Measurements from ENCODE around the gene MEGF6.

Gene MEGF6

DNA sequence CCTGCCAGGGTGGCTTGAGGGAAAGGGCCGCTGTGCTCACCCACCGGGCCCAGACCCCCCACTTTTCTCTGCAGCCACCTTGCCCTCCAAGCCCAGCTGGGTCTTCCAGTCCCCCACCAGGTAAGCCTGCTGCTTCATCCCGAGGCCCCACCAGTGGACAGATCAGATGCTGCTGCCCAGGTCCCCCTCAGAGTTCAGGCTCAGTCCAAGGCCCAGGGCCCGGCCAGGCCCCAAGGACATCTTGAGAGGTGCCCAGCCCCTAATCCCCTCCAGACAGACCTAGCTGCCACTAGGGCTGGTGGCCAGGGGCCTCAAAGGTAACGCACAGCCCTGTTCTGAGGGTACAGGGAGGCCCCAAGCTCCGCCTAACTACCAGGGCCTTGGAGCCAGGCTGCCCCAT is 58.6 kb downstream of the MEGF6 start:
- no peak for DNase-seq (ENCODE audit: low read depth in 2 of 2)

DNA sequence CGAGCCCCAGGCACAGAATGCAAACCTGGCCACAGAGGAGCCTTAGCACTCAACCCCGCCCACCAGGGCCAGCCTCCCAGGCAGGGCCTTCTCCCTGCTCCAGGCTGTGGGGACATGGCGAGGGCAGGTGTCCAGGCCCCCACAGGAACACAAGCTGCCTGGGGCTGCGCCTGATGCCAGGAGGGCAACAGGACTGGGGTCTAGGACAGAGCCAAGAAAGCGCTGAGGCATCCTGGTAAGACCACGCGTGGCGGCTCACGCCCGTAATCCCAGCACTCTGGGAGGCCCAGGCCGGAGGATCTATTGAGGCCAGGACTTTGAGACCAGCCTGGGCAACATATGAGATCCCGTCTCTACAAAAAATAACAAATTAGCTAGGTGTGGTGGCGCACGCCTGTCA is 59.1 kb downstream of the MEGF6 start:
- DNase-seq (ENCODE audit: low read depth in 2 of 2), result no peak

DNA sequence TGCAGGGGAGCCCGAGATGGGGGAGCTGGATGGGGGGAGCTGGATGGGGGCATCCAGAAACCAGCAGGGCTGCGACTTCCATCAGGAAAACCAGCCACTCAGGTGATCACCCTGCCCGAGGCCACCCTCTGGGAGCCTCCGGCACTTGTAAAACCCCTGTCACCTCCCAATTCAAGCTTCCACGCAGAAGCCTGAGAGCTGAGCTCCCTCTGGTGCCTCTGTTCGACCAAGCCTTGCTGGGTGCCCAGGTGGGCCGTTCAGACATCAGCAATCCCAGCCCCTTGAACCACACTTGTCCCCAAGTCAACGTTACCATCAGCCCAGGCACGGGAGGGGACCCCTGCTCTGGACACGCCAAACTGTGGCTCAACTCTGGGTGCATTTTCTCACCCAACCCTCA is 59.6 kb downstream of the MEGF6 start:
- DNase-seq (ENCODE audit: low read depth in 2 of 2), result no peak

DNA sequence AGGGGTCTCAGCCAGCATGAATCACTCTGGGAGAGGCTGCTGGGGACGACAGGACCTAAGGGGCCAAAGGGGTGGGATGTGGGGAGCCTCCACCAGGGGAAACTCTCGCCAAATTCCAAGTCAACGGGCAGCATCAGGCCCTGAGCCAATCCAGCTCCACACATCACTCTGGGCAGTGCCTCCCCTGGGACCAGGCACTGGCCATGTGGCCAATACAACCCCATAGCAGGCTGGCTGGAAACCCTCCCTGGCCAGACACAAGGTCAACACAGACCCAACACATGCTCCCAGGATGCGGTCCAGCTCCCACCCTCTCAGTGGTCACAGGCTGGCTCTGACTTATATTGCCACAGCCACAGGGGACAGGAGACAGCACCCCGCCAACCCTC is 60.0 kb downstream of the MEGF6 start:
- DNase-seq (ENCODE audit: low read depth in 2 of 2), result no peak

DNA sequence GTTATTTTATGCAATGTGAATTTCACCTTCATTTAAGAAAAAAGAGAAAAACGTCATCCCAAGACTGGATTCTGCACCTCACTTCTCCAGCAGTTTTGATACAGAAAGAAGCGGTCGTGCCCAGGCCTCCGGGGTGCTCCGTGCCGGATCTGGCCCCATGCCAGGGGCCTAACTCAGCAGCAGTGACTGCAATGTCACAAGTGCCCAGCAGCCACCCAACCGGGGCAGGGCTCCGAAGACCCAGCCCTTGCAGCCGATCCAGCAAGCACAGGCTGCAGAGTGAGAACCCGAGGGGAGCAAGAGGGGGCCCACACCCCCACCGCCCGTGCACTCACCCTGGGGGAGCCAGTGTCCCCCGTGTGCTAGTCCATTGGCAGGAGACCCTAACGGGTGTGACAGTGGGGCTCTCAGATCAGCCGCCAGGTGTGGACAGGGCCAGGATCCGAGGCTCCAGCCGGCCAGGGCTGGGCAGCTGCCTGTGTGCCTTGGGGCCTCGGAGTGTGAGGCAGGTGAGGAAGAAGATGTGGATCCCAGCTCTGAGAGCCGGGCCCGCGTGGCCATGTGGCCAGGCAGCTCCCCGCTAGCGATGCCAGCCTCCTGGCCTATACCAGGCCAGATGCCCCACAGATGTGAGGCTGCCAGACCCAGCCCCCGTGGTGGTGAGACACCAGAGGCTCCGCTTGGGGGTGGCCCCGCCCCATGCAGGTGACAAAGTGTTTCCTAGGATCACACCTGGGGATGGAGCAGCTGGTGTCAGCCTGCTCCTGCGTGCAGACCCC is 60.6 kb downstream of the MEGF6 start:
- DNase-seq (ENCODE audit: low read depth in 2 of 2), result no peak

DNA sequence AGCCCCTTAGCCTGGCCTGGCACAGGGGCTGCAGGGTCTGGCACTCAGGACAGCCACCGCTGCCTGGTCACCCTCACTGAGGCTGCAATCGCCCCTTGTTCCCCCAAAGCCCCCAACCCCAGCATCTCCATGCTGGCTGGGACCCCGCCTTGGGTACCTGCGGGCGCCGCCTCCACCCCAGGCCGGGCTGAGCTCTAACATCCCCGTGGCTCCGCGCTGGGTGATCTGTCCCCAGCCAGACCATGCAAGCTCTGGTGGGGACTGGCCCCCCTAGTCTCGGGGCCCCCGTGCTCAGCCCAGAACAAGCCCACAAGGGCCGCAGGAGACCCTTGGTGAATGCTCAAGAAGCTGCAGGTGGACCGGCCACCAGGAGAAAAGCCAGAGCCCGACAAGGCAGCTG is 62.4 kb downstream of the MEGF6 start:
- no peak for DNase-seq (ENCODE audit: low read depth in 2 of 2)

DNA sequence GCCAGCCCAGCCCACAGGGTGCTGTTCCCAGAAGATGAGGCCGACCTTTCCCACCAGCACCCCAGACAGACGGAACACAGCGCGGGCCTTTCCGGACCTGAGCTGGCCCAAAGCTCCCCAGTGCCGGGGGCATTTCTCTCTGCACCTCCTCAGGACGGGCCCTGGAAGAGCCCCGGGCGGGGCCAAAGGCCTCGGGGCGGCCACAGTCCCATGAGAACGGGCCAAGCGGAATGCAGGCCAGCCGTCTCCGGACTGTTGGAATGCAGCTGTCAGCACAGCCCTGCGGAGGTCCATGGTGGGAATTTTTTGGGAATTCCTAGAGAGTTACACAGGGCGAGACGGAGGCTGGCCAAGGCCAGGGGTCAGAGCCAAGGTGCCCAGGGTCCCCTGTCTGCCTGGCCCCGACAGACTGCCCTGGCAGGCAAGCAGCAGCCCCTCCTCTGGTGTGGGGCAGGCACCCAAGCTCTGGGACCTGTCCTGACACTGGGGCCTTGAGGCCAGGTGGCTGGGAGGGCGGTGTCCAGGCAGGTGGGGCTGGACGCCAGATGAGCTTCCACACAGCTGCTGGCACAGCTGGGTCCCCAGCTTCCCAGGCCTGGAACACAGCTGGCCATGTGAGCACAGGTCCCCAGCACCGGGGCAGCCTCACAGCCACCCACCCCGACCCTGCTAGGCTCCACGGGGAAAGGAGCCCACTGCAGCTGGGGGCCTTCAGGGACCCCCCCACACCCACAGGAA is 63.0 kb downstream of the MEGF6 start:
- no peak for DNase-seq (ENCODE audit: low read depth in 2 of 2)

DNA sequence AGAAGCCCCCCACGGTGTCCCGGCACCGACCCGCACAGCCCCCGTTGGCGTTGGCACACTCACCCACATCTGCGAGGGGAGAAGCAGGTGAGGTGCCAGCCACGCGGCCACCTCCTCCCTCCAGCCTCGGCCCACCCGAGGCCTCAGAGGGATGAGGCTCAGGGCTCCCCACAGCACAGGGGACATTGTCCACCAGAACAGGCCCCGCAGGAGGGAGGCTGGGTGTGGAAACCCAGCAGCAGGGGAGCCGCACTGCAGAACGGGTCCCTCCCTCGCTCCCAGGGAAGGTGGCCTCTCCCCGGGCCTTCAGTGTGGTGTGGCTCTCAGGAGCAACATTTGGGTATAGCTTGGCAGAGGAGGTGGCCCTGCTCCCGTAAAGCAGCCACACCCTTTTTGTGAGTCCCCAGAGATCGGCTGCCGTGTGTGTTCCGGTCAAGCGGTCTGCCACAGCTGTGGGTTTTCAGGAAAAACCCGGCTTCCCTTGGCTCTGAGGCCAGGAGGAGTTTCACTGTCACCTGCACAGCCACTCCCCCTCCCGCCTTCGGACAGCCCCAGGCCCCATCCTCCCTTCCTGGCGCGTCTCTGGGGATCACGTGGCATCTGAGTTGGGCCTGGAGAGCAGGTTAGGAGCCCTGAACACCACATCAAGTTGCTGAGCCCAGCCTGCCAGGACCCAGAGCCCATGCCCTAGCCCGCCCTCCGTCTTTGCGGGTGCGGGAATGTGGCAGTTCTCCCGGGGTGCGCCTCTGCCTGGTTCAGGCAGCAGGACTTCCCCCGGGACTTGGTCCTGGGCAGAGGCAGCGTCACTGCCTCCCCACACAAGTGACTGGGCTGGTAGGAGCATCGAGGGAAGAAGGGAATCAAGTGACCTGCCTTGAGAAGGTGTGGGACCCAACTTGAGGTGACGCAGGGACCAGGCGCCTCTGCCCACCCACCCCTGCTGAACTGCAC is 64.0 kb downstream of the MEGF6 start:
- DNase-seq (ENCODE audit: low read depth in 2 of 2), result no peak

DNA sequence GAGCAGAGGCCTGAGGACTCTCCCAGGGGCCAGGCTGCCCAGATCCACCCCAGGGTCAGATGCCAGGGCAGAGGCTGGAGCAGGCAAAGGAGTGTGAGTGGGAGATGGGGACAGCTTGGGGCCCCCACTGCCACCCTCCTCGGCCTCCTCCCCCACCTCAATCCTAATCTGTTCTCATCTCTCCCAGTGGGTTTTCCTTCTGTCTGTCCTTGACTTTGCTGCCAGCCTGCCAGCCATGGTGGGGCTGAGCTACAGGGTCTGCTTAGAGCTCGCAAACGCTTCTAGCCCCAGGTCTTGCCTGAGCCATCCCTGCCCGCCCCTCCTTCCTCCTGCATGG is 65.3 kb downstream of the MEGF6 start:
- DNase-seq (ENCODE audit: low read depth in 2 of 2), result no peak

DNA sequence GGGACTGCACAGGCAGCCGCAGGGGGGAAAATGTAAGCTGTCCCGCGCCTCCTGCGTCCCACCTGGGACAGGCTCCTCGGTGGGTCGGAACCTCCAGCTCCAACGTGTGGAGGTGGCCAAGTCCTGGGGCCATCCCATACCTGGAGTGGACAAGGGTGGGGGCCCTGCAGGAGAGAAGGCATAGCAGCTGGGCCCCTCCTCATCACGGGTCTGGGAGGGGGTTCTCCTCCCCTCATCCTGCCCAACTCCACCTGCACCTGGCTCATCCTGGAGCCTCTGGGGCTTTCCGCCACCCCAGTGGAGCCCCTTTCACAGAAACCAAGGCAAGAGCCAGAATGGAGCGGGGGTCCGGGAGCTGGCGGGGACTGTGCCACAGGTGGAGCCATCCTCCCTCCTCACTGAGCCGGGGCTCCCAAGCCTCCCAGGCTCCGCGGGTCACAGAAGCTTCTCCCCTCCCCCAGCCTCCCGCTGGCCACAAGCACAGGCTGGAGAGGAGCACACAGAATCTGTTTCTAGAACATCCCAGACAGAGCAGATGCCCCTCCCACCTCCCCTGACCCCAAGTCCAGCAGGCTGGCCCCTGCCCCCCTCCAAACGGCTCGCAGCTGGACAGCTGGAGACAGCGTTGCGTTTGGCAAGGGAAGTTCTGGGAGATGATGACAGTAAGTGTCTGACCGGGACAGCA is 65.8 kb downstream of the MEGF6 start:
- no peak for DNase-seq (ENCODE audit: low read depth in 2 of 2)

DNA sequence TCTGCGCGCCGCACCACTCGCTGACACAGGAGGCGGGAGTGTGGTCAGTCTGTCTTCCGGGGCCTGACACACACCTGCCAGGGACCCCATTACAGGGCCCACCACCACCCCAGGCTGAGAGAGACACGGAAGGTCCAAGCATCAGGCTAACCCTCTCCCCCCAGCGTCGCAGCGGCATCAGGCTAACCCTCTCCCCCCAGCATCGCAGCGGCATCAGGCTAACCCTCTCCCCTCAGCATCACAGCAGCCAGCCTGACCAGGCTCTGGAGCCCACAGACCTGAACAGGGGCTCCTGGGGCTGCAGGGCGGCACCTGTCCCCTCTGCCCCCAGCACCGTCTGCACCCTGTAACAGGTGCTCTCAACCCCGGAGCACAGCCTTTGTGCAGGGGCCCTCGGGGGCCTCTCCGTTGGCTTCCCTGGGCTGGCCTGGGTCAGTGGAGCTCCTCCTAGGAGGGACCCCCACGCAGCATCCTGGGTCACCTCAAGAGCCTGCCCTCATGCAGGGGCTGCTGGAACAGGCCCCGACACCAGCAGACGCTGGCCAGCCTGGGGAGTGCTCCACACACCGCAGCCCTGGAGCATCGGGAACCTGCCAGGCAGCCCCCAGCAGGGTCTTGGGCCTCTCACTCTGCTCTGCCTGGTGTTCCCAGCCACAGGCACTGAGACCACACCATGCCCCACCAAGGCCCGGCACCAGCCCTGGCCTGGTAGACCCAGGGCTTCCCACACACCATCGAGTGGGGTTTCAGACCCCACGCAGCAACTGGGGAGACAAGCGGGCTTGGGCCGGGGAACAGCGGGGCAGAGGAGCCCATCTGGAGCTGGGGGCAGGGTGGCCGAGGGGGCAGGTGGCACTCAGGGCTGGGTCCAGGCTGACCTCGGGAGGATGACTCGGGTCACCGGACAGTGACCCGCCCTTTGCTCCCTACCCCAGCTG is 67.0 kb downstream of the MEGF6 start:
- no peak for DNase-seq (ENCODE audit: low read depth in 2 of 2)

DNA sequence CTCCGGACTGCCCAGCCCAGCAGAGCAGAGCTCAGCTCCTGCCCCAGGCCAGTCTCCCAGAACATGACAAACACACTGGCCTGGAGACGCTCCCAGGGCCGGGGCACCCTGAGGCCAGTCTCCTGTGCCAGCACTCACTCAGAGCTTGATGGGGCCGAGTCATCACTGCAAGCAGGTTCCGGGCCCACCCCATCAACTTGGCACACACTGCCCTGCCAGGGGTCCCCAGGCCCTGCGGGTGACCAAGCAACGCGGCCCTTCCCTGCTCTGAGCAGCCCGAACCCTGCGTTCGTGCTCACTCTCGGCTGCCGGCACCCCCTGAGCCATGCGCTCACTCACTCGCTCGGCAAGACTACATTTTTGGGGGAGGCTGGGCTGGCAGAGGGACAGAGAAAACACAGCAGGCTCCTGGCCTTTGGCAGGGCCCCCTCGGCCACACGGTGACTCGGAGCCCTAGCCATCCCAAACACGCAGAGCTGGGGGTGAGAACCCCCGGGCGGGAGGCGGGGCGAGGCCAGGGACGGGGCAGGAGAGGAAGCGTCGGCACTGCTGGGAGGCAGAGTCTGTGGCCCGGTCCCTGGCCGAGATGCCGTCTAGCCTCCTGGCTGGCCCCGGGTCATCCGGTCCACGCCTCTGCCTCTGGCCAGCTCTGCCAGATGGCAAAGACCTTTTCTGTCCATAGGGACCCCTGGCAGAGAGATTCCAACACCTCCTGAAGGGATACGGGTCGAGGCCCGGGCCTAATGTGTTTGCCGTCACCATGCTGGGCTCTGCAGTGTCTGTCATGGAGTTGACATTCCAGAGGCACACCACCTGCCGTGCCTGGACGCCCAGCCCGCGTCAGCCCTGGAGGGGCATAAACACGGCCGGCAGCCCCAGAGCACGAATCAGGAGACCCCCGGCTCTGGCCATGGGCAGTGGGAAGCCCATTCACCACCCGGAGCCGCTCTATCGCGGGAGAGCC is 68.0 kb downstream of the MEGF6 start:
- DNase-seq (ENCODE audit: low read depth in 2 of 2), result peak; percentile 29 to 31

DNA sequence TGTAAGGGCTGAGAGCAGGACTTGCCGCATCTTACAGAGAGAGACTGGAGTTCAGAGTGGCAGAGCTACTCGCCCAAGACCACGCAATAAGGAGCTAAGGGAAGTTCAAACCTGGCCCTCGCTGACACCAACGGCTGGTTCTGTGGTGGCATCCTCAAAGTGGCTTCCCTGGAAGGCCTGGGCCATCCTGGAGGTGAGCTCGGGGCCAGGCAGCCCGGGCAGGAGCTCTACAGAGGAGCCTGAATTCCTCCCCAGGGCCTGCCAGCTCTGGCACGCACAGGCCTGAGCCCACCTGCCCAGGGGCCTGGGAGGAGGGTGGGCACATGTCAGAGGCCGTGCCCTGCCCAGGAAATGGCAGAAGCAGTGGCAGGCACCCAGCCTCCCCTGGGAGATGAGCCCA is 68.6 kb downstream of the MEGF6 start:
- DNase-seq (ENCODE audit: low read depth in 2 of 2), result no peak

DNA sequence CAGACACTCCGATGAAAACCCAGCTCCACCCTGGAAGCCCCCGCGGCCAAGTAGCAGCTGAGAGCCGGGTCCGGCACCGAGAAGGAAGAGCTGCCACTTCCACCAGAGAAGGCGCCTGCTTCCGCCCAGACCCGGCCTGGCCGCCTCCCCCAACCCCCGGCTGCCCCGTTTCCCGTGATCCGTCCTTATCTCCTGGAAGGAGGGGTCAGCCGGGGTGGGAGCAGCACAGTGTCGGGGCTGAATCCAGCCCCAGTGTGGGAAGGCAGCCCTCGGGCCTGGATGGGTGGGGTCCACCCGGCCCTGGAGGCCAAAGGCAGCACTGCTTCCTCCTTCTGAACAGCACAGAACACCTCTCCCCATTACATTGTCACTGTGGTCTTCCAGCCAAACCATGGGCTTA is 69.4 kb downstream of the MEGF6 start:
- no peak for DNase-seq (ENCODE audit: low read depth in 2 of 2)

DNA sequence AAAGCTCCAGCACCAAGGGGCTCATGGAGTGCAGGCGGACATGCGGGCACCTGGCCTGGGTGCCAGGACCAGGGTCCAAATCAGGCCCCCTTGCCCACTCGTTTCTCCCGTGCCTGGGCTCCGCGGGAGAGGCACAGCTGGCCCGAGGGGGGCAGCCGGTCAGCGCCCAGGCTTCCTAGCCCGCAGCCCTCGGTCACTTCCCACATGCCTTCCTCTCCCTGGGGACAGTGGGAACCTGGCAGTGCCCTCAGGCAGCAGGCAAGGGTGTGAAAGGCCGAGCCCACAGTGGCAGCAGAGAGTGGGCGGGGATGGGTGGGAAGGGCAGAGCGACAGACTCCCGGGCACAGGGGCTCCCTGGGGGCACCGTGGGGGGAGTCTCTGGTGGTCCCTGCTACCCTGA is 69.8 kb downstream of the MEGF6 start:
- DNase-seq (ENCODE audit: low read depth in 2 of 2), result no peak

DNA sequence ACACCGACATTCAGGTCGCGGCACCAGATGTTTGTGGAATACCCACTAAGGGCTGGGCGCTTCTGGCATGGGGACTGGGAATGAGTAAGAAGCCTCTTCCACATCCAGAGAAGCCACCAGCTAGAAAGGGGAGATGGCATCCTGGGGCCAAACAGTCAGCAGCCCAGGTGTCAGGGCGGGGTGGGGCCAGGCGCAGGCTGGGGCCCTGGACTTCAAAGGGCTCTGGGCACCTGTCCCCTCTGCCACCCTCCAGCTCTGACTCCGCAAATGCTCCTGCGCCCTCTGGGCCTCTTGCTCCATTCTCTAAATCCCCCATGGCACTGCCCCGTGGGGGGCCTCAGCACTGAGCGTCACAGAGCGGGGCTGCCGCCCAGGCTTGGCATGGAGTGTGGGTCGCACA is 70.4 kb downstream of the MEGF6 start:
- DNase-seq (ENCODE audit: low read depth in 2 of 2), result no peak

DNA sequence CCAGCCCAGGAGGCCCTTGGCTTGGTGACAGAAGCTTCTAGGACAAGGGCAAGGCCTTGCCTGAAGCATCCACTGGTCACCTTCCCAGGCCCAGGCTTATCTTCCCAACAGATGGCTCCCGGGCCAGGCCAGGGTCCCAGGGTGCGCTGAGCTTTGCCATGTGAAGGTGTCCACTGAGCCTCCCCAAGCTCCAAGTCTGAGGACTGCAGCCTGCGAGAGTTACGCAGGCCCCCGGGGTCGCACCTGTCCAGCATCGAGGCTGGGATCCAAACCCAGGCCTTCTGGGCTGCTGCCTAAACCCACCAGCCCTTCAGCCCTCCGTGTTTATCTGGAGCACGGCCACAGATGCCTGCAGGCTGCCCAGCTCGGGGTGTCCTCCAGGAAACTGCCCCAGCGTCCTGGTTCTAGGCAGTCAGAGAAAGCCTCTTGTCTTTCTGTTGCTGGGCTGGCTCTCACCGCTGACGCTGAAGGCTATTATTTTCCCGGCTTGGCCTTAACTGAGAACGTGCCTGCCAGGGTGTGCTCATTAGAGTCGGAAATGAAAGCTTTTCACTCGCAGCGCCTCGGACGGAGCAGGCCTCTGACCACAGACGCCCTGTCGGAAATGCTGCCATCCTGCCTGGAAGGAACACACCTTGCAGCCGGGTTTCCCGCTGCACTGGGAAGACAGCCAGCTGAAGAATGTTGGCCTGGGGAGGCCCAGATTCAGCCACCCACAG is 71.4 kb downstream of the MEGF6 start:
- no peak for DNase-seq (ENCODE audit: low read depth in 2 of 2)

DNA sequence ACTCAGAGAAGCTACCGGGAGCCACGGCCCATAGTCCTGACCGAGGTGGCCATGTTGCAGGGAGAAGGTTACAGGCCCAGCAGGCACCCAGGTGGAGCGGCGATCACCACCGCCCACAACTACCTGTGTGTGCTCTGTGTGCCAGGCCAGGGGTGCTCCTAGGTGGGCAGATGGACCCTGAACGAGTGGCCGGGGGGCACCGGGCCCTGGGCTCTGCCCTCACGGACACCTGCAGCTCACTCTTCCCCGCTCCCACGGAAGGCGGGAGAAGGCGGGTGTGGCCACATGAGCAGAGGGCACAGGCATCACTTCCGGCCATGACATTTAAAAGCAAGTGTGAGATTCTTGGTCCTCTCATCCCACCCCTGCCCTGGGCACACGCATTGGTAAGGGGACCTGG is 73.9 kb downstream of the MEGF6 start:
- no peak for DNase-seq (ENCODE audit: low read depth in 2 of 2)
